IPS-20b (cell line): Measurements from ENCODE around the gene AATF.

Experiments used
- H3K27ac ChIP-seq: one replicate; pipeline ENCODE4 v1.5.1; 2013; ENCODE audit warnings: low read length
- H3K27me3 ChIP-seq: 2 replicates; pipeline ENCODE4 v1.6.1; 2013; ENCODE audit warnings: mild to moderate bottlenecking, low read length, inconsistent platforms; ENCODE audit not compliant: insufficient read depth
- H3K36me3 ChIP-seq: 2 replicates; pipeline ENCODE4 v1.6.1; 2013; ENCODE audit warnings: low read depth, mild to moderate bottlenecking, inconsistent platforms, low read length, moderate library complexity; ENCODE audit not compliant: insufficient read depth
- H3K4me1 ChIP-seq: 2 replicates; pipeline ENCODE4 v1.6.1; 2013; ENCODE audit warnings: mild to moderate bottlenecking, control low read depth, inconsistent platforms, low read length, moderate library complexity; ENCODE audit not compliant: insufficient read depth
- H3K4me3 ChIP-seq: 2 replicates; pipeline ENCODE4 v1.5.1; 2013; ENCODE audit warnings: mild to moderate bottlenecking, low read length, inconsistent platforms
- H3K9ac ChIP-seq: 2 replicates; pipeline ENCODE4 v1.6.1; 2013; ENCODE audit warnings: low read depth, mild to moderate bottlenecking, inconsistent platforms, low read length, moderate library complexity
- H3K9me3 ChIP-seq: 2 replicates; pipeline ENCODE4 v1.6.1; 2013; ENCODE audit warnings: mild to moderate bottlenecking, low read depth, low read length, inconsistent platforms; ENCODE audit not compliant: insufficient read depth

AATF gene

DNA sequence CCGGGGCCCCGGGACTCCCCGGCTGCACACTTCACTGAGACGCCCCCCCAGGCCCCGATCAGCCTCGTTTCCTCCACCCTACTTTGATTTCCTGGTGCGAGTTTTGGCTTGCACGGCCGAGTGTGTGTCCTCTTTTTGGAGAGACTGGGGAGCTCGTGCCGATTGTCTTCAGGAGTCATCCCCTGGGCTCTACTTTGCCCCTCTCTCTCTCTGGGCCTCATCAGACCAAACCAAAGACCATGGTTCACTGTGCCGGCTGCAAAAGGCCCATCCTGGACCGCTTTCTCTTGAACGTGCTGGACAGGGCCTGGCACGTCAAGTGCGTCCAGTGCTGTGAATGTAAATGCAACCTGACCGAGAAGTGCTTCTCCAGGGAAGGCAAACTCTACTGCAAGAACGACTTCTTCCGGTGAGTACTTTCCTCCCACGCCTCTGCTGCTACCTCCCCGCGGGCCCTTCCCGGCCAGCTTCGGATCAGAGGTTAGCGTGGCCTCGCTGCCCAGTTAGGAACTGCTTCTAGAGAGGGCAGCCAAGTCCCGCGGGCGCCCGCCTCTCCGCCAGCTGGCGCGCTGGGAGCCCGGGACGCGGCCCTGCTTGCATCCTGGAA is 10.7 kb upstream of the AATF start:
- Histone ChIP-seq H3K36me3 (no peaks in the 10 kb centered on the region), H3K27me3 (peaks cover 100% of the 10 kb centered on the region), H3K27ac (no peak overlapping the region), H3K4me3 (peak overlapping the region; percentile 77), H3K9me3 (peaks cover 4% of the 10 kb centered on the region; the same call in 1 of the 2 replicates), H3K4me1 (peaks cover 25% of the 10 kb centered on the region; the same call in 1 of the 2 replicates), H3K9ac (no peak overlapping the region)

DNA sequence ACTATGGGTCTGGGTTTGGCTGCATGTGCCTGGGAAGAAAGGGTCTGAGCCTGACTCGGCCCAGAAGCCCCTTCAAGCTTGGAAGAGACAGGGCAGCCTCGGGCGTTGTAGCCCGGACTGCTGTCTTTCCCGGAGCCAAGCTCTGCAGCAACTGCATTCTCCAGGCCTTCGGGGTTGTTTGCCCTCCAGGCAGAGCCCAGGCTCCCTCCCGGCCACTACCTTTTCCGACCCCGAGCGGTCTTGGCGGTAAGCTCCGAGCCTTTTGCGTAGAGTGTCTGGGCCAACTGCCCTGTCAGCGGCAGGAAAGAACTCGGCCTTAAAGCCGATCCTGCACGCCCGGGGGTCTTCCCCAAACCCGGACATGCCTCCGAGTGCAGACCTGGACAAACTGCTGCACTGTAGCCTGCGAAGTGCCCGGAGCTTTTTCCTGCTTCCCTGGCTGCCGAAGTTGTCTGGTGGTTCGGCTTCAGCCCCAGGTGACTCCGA is 10.1 kb upstream of the AATF start:
- peaks cover 4% of the 10 kb centered on the region; the same call in 1 of the 2 replicates for H3K9me3 ChIP-seq
- H3K36me3 ChIP-seq, result no peaks in the 10 kb centered on the region
- H3K9ac ChIP-seq, result no peak overlapping the region
- peak overlapping the region; percentile 77; the same call in 1 of the 2 replicates for H3K4me3 ChIP-seq
- peaks cover 100% of the 10 kb centered on the region for H3K27me3 ChIP-seq
- H3K27ac ChIP-seq, result no peak overlapping the region
- H3K4me1 ChIP-seq, result peaks cover 20% of the 10 kb centered on the region; the same call in 1 of the 2 replicates

DNA sequence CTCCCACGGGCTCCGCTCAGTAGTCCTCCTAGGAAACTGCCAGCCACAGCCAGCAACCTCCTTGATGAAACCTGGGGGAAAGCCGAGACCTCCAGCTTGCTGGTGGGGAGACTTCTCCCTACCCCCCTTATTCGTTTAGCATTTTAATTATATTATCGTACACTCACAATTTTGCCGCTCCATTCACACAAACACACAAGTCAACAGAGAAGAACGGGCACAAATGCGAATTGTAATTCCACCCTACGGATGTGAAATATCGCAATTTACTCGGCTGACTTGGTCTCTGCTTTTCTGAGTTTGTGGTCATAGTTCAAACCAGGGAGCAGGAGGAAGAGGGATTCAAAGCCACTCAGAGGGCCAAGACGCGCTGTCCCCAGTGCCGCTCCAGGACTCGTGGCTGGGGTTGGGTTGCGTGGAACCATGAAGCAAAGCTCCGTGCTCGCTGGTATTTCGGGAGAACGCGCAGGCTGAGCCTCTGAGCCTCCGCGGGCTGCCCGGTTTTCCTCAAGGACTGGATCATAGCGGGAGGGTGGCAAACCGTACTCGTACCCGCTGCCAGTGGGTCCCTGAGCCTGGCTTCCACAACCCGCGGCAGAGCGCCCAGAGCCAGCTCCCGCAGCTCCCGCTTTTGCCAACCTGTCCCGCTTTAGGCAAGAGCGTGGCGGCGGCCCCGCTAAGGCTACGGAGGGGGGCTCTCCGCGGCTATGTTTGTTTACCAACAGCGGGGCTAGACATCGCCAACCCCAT is 9.5 kb upstream of the AATF start:
- peaks cover 16% of the 10 kb centered on the region; the same call in 1 of the 2 replicates for H3K4me1 ChIP-seq
- no peak overlapping the region for H3K9ac ChIP-seq
- H3K27me3 ChIP-seq, result peaks cover 100% of the 10 kb centered on the region
- peak overlapping the region; percentile 77; the same call in 1 of the 2 replicates for H3K4me3 ChIP-seq
- H3K36me3 ChIP-seq, result no peaks in the 10 kb centered on the region
- no peak overlapping the region for H3K27ac ChIP-seq
- H3K9me3 ChIP-seq, result peaks cover 4% of the 10 kb centered on the region; the same call in 1 of the 2 replicates

DNA sequence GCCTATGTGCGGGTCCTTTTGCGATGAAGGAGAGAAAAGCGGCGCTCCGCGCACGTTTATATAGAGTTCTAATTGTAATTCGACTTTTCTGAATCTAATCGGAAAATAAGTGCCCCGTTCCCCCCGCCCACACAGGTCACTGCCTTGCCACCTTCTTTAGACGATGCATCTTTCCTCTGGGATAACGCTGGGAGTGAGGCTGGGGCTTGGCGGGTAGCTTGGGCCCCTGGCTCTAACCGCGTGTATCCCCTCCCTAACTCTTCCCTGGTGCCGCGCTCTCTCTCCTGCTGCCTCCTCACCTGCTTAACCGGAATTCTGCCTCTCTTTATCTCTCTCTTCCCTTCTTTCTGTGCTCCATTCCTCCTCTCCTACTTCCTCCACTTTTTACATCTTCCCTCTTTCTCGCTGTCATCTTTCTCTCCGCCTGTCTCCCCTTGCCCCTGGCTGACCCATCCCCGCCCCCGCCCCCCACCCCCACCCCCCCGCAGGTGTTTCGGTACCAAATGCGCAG is 8.9 kb upstream of the AATF start:
- H3K9ac ChIP-seq, result no peak overlapping the region
- H3K4me3 ChIP-seq, result no peak overlapping the region
- H3K27ac ChIP-seq, result no peak overlapping the region
- H3K36me3 ChIP-seq, result no peaks in the 10 kb centered on the region
- H3K4me1 ChIP-seq, result peaks cover 16% of the 10 kb centered on the region; the same call in 1 of the 2 replicates
- H3K9me3 ChIP-seq, result peaks cover 4% of the 10 kb centered on the region; the same call in 1 of the 2 replicates
- peaks cover 100% of the 10 kb centered on the region for H3K27me3 ChIP-seq

DNA sequence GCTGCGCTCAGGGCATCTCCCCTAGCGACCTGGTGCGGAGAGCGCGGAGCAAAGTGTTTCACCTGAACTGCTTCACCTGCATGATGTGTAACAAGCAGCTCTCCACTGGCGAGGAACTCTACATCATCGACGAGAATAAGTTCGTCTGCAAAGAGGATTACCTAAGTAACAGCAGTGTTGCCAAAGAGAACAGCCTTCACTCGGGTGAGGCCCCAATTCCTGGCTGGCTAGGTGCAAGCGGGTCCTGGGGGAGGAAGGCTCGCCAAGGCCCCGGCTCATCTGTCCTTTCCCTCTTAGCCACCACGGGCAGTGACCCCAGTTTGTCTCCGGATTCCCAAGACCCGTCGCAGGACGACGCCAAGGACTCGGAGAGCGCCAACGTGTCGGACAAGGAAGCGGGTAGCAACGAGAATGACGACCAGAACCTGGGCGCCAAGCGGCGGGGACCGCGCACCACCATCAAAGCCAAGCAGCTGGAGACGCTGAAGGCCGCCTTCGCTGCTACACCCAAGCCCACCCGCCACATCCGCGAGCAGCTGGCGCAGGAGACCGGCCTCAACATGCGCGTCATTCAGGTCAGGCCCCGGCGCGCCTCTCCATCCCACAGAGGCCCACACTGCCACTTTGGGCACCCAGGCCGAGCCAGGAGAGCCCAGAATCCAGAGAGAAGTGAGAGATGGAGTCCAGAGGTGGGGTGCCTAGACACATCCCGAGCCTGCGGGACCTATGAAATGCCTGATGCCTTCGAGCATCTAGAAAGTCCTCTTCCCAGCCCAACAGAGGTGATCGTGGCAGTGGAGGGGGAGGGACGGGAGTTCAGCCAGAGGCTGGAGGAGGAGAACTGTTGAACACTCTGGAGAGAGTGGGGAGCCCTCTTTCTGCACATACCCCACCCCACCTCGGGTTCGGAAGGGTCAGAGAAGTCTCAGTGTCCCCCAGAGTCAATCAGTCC is 8.2 kb upstream of the AATF start:
- Histone ChIP-seq H3K9ac (no peak overlapping the region), H3K4me1 (peaks cover 12% of the 10 kb centered on the region; the same call in 1 of the 2 replicates), H3K36me3 (no peaks in the 10 kb centered on the region), H3K9me3 (peaks cover 4% of the 10 kb centered on the region; the same call in 1 of the 2 replicates), H3K4me3 (0 out of 2 replicates have a peak overlapping the region, but pooled peaks have one; percentile 22), H3K27me3 (peaks cover 100% of the 10 kb centered on the region), H3K27ac (no peak overlapping the region)

DNA sequence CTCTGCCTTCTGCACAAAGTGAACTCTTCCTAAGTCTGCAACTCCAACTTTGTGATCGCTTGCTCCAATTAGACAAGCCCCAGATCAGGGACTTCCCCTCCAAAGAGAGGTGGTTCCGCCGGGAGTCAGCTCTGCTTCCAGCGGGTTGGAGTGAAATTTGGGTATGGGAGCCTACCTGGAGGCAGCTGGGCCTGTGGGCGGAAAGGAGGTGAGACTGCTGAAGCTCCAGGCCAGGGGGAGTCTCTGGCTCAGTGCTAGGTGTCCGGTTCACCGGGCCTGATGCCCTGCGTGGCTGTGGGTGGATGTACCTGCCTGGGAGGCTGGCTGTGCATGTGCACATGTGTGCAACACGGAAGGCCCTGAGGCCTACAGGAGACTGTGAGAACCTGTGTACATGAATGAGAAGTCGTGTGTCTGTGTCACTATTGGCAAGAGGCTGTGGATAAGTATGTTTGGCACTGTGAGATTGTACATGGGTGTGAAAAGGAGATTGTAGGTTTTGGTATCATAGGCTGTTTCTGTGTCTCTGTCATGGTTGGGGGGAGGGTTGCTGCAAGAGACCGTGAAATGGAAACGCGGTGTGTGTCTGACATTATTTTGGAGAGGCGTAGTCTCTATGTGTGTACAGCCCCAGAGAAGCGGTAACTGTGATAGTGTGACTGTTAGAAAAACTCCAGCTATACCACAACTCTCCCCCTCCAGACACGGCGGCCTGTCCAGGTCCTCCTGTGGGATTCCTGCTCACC is 7.3 kb upstream of the AATF start:
- Histone ChIP-seq H3K4me1 (peaks cover 15% of the 10 kb centered on the region; the same call in 1 of the 2 replicates), H3K4me3 (peak overlapping the region; percentile 38; the same call in 1 of the 2 replicates), H3K27ac (no peak overlapping the region), H3K9me3 (peaks cover 4% of the 10 kb centered on the region; the same call in 1 of the 2 replicates), H3K36me3 (no peaks in the 10 kb centered on the region), H3K27me3 (peaks cover 100% of the 10 kb centered on the region), H3K9ac (no peak overlapping the region)

DNA sequence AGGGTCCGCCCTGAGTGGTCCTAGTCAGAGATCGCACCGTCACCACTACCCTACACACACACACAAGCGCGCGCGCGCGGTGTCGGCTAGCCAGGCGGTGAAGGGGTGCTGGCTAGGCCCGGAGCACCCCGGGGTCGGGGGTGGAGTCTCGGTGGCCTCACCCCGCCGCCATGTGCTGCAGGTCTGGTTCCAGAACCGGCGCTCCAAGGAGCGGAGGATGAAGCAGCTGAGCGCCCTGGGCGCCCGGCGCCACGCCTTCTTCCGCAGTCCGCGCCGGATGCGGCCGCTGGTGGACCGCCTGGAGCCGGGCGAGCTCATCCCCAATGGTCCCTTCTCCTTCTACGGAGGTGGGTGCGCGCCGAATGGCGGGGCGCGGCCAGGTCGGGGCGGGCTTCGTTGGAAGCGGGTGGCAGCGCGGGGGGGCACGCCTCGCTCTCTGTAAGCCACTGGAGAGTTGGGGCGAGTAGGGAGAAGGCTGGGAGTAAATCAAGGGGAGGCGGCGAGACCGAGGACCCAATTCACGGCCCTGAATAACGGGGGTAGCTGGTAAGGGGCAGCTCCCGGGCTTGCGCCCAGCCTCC is 6.6 kb upstream of the AATF start:
- H3K4me3 ChIP-seq, result peak overlapping the region; percentile 38; the same call in 1 of the 2 replicates
- H3K36me3 ChIP-seq, result no peaks in the 10 kb centered on the region
- H3K27me3 ChIP-seq, result peaks cover 100% of the 10 kb centered on the region
- no peak overlapping the region for H3K27ac ChIP-seq
- no peak overlapping the region for H3K9ac ChIP-seq
- peaks cover 4% of the 10 kb centered on the region; the same call in 1 of the 2 replicates for H3K9me3 ChIP-seq
- peaks cover 18% of the 10 kb centered on the region for H3K4me1 ChIP-seq

DNA sequence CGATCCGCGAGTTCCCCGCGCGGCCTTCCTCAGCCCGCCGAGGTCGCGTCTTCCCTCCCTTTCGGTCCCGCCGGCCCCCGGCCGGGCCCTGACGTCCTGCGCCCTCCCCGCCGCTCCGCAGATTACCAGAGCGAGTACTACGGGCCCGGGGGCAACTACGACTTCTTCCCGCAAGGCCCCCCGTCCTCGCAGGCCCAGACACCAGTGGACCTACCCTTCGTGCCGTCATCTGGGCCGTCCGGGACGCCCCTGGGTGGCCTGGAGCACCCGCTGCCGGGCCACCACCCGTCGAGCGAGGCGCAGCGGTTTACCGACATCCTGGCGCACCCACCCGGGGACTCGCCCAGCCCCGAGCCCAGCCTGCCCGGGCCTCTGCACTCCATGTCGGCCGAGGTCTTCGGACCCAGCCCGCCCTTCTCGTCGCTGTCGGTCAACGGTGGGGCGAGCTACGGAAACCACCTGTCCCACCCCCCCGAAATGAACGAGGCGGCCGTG is 6.1 kb upstream of the AATF start:
- Histone ChIP-seq H3K9ac (no peak overlapping the region), H3K27me3 (peaks cover 100% of the 10 kb centered on the region), H3K4me1 (peaks cover 18% of the 10 kb centered on the region), H3K4me3 (peak overlapping the region; percentile 38; the same call in 1 of the 2 replicates), H3K36me3 (no peaks in the 10 kb centered on the region), H3K9me3 (peaks cover 4% of the 10 kb centered on the region; the same call in 1 of the 2 replicates), H3K27ac (no peak overlapping the region)

DNA sequence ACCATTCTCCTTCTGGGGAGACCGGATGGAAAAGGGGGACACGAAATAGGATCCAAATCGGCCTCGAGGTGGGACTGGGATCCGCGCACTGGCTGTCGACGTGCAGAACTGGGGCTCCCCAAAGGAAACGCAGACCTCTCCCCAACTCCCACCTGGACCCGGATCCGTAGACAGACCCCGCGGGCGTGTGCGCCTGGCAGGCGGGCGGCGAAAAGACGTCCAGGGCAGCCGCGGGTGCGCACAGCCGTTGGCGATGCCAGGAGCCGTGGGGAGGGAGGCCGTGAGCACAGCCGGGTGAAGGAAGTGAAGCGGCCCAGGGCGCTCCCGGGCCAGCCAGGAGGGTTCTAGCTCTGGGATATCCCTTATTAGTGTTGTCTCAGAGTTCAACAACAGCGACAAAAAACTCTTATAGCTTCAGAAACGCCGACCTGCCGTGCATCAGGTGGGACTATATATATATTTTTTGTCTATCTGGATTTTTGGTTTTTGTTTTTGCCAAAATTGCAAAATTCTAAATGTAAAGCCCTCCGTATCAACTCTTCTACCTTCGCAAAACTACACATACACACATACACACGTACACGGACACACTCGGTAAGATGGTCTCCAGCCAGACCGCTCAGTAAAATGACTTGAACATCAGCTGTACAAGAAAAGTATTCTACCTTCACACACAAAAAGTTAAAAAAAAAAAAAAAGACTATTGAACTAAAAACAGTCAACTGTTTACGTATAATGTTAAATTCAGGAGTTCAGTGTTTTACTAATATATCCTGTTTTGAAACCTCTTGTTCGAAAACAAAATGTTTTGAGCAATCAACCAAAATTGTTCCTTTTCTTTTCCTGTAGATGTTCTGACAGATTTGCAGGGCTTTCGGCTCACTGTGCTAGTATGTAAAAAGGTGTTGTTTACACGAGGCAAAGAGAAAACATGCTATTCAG is 5.2 kb upstream of the AATF start:
- Histone ChIP-seq H3K36me3 (no peaks in the 10 kb centered on the region), H3K27ac (no peak overlapping the region), H3K27me3 (peaks cover 100% of the 10 kb centered on the region), H3K9me3 (peaks cover 4% of the 10 kb centered on the region; the same call in 1 of the 2 replicates), H3K9ac (no peak overlapping the region), H3K4me3 (peak overlapping the region; percentile 20; the same call in 1 of the 2 replicates), H3K4me1 (peaks cover 17% of the 10 kb centered on the region)
